Neural cell (in vitro differentiated cells): ENCODE measurements around the gene ETNK2. TPM values are rescaled to one million over a fixed set of nuclear protein-coding genes. Genes with fewer than 3 reads are reported as not detected.

Experiments
- H2AFZ ChIP-seq: fragments of 200-600, 300-800 bp; sonication (generic), shearing (Covaris generic); 2 replicates; pipeline ENCODE4 v1.6.0; 2014; ENCODE audit warnings: low read depth, mild to moderate bottlenecking, antibody characterized with exemption, low read length, moderate library complexity
- H3F3A ChIP-seq: fragments of 200-600 bp; shearing (Covaris generic); 2 replicates; pipeline ENCODE4 v1.6.1; 2016; ENCODE audit warnings: mild to moderate bottlenecking, moderate library complexity, mixed read lengths, antibody characterized with exemption, low read length; ENCODE audit not compliant: insufficient read depth, poor library complexity, severe bottlenecking
- H3K27ac ChIP-seq: fragments of 200-600, 300-800 bp; sonication (generic), shearing (Covaris generic); 2 replicates; pipeline ENCODE4 v1.5.1; 2014; ENCODE audit warnings: mild to moderate bottlenecking, low read length, moderate library complexity
- H3K27me3 ChIP-seq: fragments of 300-800, 200-600 bp; sonication (generic), shearing (Covaris generic); 2 replicates; pipeline ENCODE4 v1.6.0; 2014; ENCODE audit warnings: mild to moderate bottlenecking, low read depth, low read length, moderate library complexity; ENCODE audit not compliant: insufficient read depth
- H3K36me3 ChIP-seq: fragments of 300-800, 200-600 bp; sonication (generic), shearing (Covaris generic); 2 replicates; pipeline ENCODE4 v1.5.1; 2014; ENCODE audit warnings: mild to moderate bottlenecking, antibody characterized with exemption, low read length, moderate library complexity; ENCODE audit not compliant: insufficient read depth
- H3K4me2 ChIP-seq: fragments of 300-800, 200-600 bp; sonication (generic), shearing (Covaris generic); 2 replicates; pipeline ENCODE4 v1.6.0; 2014; ENCODE audit warnings: mild to moderate bottlenecking, low read length
- H3K4me3 ChIP-seq: fragments of 300-800, 200-600 bp; sonication (generic), shearing (Covaris generic); 2 replicates; pipeline ENCODE4 v1.5.1; 2014; ENCODE audit warnings: mild to moderate bottlenecking, low read length, moderate library complexity
- H3K79me2 ChIP-seq: fragments of 200-600 bp; shearing (Covaris generic); replicated peaks from 2 replicates; pipeline ENCODE4 v1.6.0; 2014; ENCODE audit warnings: mild to moderate bottlenecking, low read length, moderate library complexity; ENCODE audit not compliant: insufficient read depth
- H3K9ac ChIP-seq: fragments of 300-800, 200-600 bp; sonication (generic), shearing (Covaris generic); 2 replicates; pipeline ENCODE4 v1.6.1; 2016; ENCODE audit warnings: mild to moderate bottlenecking, low read length, mixed read lengths
- H3K9me2 ChIP-seq: fragments of 200-600 bp; shearing (Covaris generic); 2 replicates; pipeline ENCODE4 v1.6.1; 2016; ENCODE audit warnings: mild to moderate bottlenecking, low read length, mixed read lengths; ENCODE audit not compliant: insufficient read depth
- H3K9me3 ChIP-seq: fragments of 200-600, 300-800 bp; sonication (generic), shearing (Covaris generic); 2 replicates; pipeline ENCODE4 v1.6.1; 2016; ENCODE audit warnings: mild to moderate bottlenecking, mixed run types, low read length, moderate library complexity, mixed read lengths
- H4K20me1 ChIP-seq: fragments of 200-600 bp; shearing (Covaris generic); 2 replicates; pipeline ENCODE4 v1.6.1; 2016; ENCODE audit warnings: mild to moderate bottlenecking, mixed run types; ENCODE audit not compliant: insufficient read depth
- CTCF ChIP-seq: fragments of 450-650 bp; IDR thresholded peaks from 2 replicates; pipeline ENCODE4 v1.5.1; 2014; ENCODE audit warnings: antibody characterized with exemption, mild to moderate bottlenecking, moderate library complexity; ENCODE audit not compliant: poor library complexity, severe bottlenecking
- EP300 ChIP-seq: fragments of 450-650 bp; conservative IDR thresholded peaks from 2 replicates; pipeline ENCODE4 v1.6.1; 2014; ENCODE audit warnings: antibody characterized with exemption, mild to moderate bottlenecking, moderate library complexity; ENCODE audit not compliant: poor library complexity, severe bottlenecking
- EZH2 ChIP-seq: fragments of 200-600, 300-800 bp; shearing (Covaris generic), sonication (generic); IDR thresholded peaks from 2 replicates; pipeline ENCODE4 v1.6.1; 2014; ENCODE audit warnings: antibody characterized with exemption, low read length, borderline replicate concordance, mild to moderate bottlenecking; ENCODE audit not compliant: insufficient read depth, poor library complexity, severe bottlenecking
- MXI1 ChIP-seq: fragments of 450-650 bp; conservative IDR thresholded peaks from 2 replicates; pipeline ENCODE4 v1.6.1; 2014; ENCODE audit warnings: antibody characterized with exemption, mild to moderate bottlenecking; ENCODE audit not compliant: poor library complexity, severe bottlenecking
- POLR2AphosphoS5 ChIP-seq: IDR thresholded peaks from 2 replicates; pipeline ENCODE4 v1.6.1; 2012
- RAD21 ChIP-seq: fragments of 450-650 bp; conservative IDR thresholded peaks from 2 replicates; pipeline ENCODE4 v1.6.1; 2014; ENCODE audit warnings: antibody characterized with exemption, mild to moderate bottlenecking, moderate library complexity
- REST ChIP-seq: IDR thresholded peaks from 2 replicates; pipeline ENCODE4 v1.6.1; 2012; ENCODE audit warnings: borderline replicate concordance
- SMC3 ChIP-seq: fragments of 450-650 bp; conservative IDR thresholded peaks from 2 replicates; pipeline ENCODE4 v1.6.1; 2014; ENCODE audit warnings: antibody characterized with exemption, mild to moderate bottlenecking, moderate library complexity; ENCODE audit not compliant: poor library complexity
- TAF1 ChIP-seq: IDR thresholded peaks from 2 replicates; pipeline ENCODE4 v1.6.1; 2012; ENCODE audit warnings: low read depth
- polyA plus RNA-seq: library from polyadenylated mRNA; depleted of rRNA; stranded (reverse); fragments of >200 nt; gene quantifications from 2 replicates; pipeline ENCODE4 v1.2.3, GENCODE V29; 2014

The ETNK2 gene
- polyA plus RNA-seq, 1 donor from 2014 or later = 26.7 TPM

- Histone ChIP-seq H3K27ac (no peak overlapping the region), H3K9me3 (no peaks in the 10 kb centered on the region), H3K4me3 (no peak overlapping the region), H3K79me2 (no peaks in the 10 kb centered on the region), H2AFZ (no peak overlapping the region), H3K36me3 (no peaks in the 10 kb centered on the region), H3F3A (no peaks in the 10 kb centered on the region), H3K9ac (no peak overlapping the region), H4K20me1 (no peaks in the 10 kb centered on the region), H3K27me3 (no peaks in the 10 kb centered on the region), H3K4me2 (no peak overlapping the region), H3K9me2 (no peaks in the 10 kb centered on the region)
- no peak for TF ChIP-seq POLR2AphosphoS5
- TF ChIP-seq MXI1 = no peak
- peak; percentile 70 for TF ChIP-seq SMC3
- no peak for TF ChIP-seq EP300
- TF ChIP-seq EZH2 = no peak
- no peak for TF ChIP-seq TAF1
- TF ChIP-seq RAD21 = peak; percentile 68
- TF ChIP-seq REST = no peak
- peak; percentile 69 for TF ChIP-seq CTCF
Observed at GRCh38 chr1:204127597-204128242, 24.1 kb downstream of the ETNK2 start.

- H3K27me3 ChIP-seq = no peaks in the 10 kb centered on the region
- no peak overlapping the region for H3K27ac ChIP-seq
- no peaks in the 10 kb centered on the region for H4K20me1 ChIP-seq
- H3K9me3 ChIP-seq = no peaks in the 10 kb centered on the region
- TF ChIP-seq TAF1 (no peak), MXI1 (no peak), SMC3 (no peak), EZH2 (no peak), POLR2AphosphoS5 (no peak)
- no peak overlapping the region for H3K4me3 ChIP-seq
- H2AFZ ChIP-seq = no peak overlapping the region
- no peaks in the 10 kb centered on the region for H3K9me2 ChIP-seq
- no peaks in the 10 kb centered on the region for H3K36me3 ChIP-seq
- H3K9ac ChIP-seq = no peak overlapping the region
- H3K79me2 ChIP-seq = no peaks in the 10 kb centered on the region
- H3F3A ChIP-seq = no peaks in the 10 kb centered on the region
- no peak overlapping the region for H3K4me2 ChIP-seq
Observed at GRCh38 chr1:204126956-204127355, 24.9 kb downstream of the ETNK2 start.
